T-helper 17 cell (primary cell): ENCODE data around the gene SHISA7. TPM values are rescaled to one million over a fixed set of nuclear protein-coding genes. Genes with fewer than 3 reads are reported as not detected.

Experiments
- ATAC-seq: fragments of 150-1000 bp; cut with Tn5 transposase; 2 replicates; pipeline ENCODE4 v1.10.0; 2021; ENCODE audit warnings: mild to moderate bottlenecking, moderate library complexity
- DNase-seq, 3 donors: peaks; one replicate each; pipeline versions ENCODE4 v3.0.0 to v3.0.0-alpha.2; 2020 to 2021
- H3K9me3 ChIP-seq: one replicate; pipeline ENCODE4 v1.7.0; 2013; ENCODE audit warnings: low read length, mild to moderate bottlenecking; ENCODE audit not compliant: control insufficient read depth, poor library complexity, severe bottlenecking
- H3K27ac Mint-ChIP-seq: one replicate; pipeline ENCODE4 v1.8.0; 2022; ENCODE audit warnings: mild to moderate bottlenecking, moderate library complexity, mixed read lengths
- H3K27me3 Mint-ChIP-seq: one replicate; pipeline ENCODE4 v1.8.0; 2022; ENCODE audit warnings: mixed read lengths
- H3K36me3 Mint-ChIP-seq: one replicate; pipeline ENCODE4 v1.8.0; 2022; ENCODE audit warnings: low read depth, mixed read lengths
- H3K4me1 Mint-ChIP-seq: one replicate; pipeline ENCODE4 v1.8.0; 2022; ENCODE audit warnings: mild to moderate bottlenecking, mixed read lengths
- H3K4me3 Mint-ChIP-seq: one replicate; pipeline ENCODE4 v1.8.0; 2022; ENCODE audit warnings: mild to moderate bottlenecking, moderate library complexity, mixed read lengths
- total RNA-seq, 4 donors: library from RNA in 2 of 4; stranded (reverse) in 2 of 4; gene quantifications; one replicate each; pipeline ENCODE4 v1.2.3 and lab custom pipeline; 2022 to 2026

The SHISA7 gene
- total RNA-seq = not detected
- total RNA-seq (lab: John Stamatoyannopoulos, UW) = 0 reads per million in 2 donors

GRCh38 chr19:55443045-55443823 is at the start of gene SHISA7:
Gene SHISA7 (minus strand): TSS chr19:55443300. CDS start chr19:55442863, 437 bp downstream.
- no peak for DNase-seq

GRCh38 chr19:55492362-55492944 is 49.4 kb upstream of the SHISA7 start:
- Mint-ChIP-seq H3K36me3 (no peaks in the 10 kb centered on the region), H3K4me3 (no peak overlapping the region), H3K27me3 (peaks cover 16% of the 10 kb centered on the region), H3K4me1 (peaks cover 2% of the 10 kb centered on the region), H3K27ac (no peak overlapping the region)
- DNase-seq (no peak), ATAC-seq (no peak)
- H3K9me3 ChIP-seq = no peaks in the 10 kb centered on the region

More at GRCh38 chr19:55443045-55443823, at the start of gene SHISA7:
- H3K4me1 Mint-ChIP-seq = peaks cover 19% of the 10 kb centered on the region
- ATAC-seq = no peak
- H3K27me3 Mint-ChIP-seq = peaks cover 58% of the 10 kb centered on the region
- peak within 1 kb of the TSS; percentile 68 for H3K4me3 Mint-ChIP-seq
- no peaks in the 10 kb centered on the region for H3K9me3 ChIP-seq
- H3K27ac Mint-ChIP-seq = no peak within 1 kb of the TSS
- H3K36me3 Mint-ChIP-seq = peaks cover 9% of the 10 kb centered on the region

GRCh38 chr19:55491546-55492360 is 48.7 kb upstream of the SHISA7 start:
- no peaks in the 10 kb centered on the region for H3K9me3 ChIP-seq
- Mint-ChIP-seq H3K36me3 (no peaks in the 10 kb centered on the region), H3K4me3 (no peak overlapping the region), H3K27me3 (peaks cover 16% of the 10 kb centered on the region), H3K27ac (no peak overlapping the region), H3K4me1 (peaks cover 2% of the 10 kb centered on the region)
- DNase-seq (no peak), ATAC-seq (no peak)

- Mint-ChIP-seq H3K36me3 (no peaks in the 10 kb centered on the region), H3K4me1 (peaks cover 5% of the 10 kb centered on the region), H3K27me3 (peaks cover 16% of the 10 kb centered on the region), H3K27ac (no peak overlapping the region), H3K4me3 (no peak overlapping the region)
- H3K9me3 ChIP-seq = no peaks in the 10 kb centered on the region
- no peak for DNase-seq
- no peak for ATAC-seq
Measured at GRCh38 chr19:55490478-55491432, 47.7 kb upstream of the SHISA7 start.

- no peak for DNase-seq
- ATAC-seq = no peak
- Mint-ChIP-seq H3K27ac (no peak overlapping the region), H3K4me1 (peaks cover 5% of the 10 kb centered on the region), H3K36me3 (no peaks in the 10 kb centered on the region), H3K4me3 (no peak overlapping the region), H3K27me3 (peaks cover 16% of the 10 kb centered on the region)
- H3K9me3 ChIP-seq = no peaks in the 10 kb centered on the region
Measured at GRCh38 chr19:55489711-55490477, 46.8 kb upstream of the SHISA7 start.

DNA sequence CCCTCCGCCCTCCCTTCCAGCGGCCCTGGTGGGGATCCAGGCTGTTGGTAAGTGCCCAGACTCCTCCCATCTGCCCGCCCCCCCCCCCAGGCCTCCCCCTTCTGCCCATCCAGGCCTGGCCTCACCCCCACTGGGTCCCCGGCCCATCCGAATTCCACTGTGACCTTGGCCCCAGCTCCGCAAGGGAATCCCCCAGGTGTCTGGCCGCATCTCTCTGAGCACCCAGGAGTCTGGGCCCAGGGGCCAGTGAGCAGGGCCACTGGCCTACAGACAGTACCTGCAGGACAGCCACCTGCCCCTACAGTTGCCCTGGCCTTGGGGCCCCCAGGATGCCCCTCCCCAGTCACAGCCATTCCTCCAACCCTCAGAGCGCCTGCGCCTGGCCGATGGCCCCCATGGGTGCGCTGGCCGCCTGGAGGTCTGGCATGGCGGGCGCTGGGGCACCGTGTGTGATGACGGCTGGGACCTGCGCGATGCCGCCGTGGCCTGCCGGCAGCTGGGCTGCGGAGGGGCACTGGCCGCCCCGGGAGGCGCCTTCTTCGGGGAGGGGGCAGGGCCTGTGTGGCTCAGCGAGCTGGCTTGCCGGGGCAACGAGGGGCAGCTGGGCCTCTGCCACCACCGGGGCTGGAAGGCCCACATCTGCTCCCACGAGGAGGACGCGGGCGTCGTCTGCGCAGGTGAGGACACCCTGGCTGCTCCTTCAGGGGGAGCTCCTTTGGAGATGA is 46.0 kb upstream of the SHISA7 start:
- Mint-ChIP-seq H3K27me3 (peaks cover 16% of the 10 kb centered on the region), H3K36me3 (no peaks in the 10 kb centered on the region), H3K4me1 (peaks cover 5% of the 10 kb centered on the region), H3K27ac (no peak overlapping the region), H3K4me3 (no peak overlapping the region)
- no peaks in the 10 kb centered on the region for H3K9me3 ChIP-seq
- ATAC-seq = no peak
- DNase-seq = no peak

GRCh38 chr19:55487924-55488687 is 45.0 kb upstream of the SHISA7 start, which contains the start of gene SSC5D:
Gene SSC5D (plus strand): TSS chr19:55488436. CDS start chr19:55488590, 154 bp downstream.
- peaks cover 5% of the 10 kb centered on the region for H3K4me1 Mint-ChIP-seq
- no peaks in the 10 kb centered on the region for H3K9me3 ChIP-seq
- H3K27me3 Mint-ChIP-seq = peaks cover 15% of the 10 kb centered on the region
- DNase-seq (no peak), ATAC-seq (no peak)
- peak within 1 kb of the TSS; percentile 51 for H3K27ac Mint-ChIP-seq
- H3K4me3 Mint-ChIP-seq = peak within 1 kb of the TSS; percentile 36
- no peaks in the 10 kb centered on the region for H3K36me3 Mint-ChIP-seq

DNA sequence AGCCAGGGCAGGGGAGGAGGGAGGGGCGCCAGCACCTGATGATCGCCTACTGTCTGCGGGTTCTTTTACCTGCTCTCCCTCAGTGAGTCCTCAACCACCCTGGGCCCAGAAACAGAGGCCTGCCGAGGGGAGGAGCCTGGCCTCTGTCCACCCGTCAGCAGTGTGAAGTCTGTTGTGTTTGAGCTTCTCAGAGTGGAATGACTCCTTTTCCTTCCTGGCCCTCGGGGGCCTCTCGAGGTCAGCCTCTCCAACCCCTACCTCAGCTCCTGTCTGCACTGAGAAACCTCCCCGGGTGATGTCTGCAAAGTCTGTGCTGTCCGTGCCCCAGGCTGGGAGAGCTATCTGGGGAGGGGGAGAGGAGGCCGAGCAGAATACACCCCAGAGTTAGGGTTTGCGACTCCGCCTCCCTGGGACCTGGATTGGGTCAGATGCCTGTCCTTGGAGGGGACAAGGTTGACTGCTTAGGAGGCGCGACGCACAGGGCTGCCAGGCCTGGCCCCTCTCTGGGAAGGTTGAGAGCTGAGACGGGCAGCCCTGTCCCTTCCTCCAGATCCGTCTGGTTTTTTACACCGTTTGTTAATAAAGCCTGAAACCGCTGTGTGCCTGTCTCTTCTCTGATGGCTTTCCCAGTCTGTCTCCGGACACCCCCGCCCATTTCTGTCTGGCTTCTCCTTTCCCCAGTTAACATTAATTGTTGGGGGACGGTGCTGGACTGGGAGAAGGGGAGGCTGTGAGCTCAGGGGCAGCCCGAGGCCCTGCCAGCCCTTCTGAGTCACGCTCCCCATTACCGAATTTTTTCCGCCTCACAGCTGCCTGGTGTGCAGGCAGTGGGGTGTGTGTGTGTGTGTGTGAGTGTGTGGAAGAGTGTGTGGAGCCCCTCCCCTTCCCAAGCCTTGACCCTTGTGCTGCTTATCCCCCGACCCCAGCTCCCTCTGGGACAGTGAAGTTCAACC is 44.1 kb upstream of the SHISA7 start:
- Mint-ChIP-seq H3K4me3 (peak overlapping the region; percentile 36), H3K27me3 (peaks cover 8% of the 10 kb centered on the region), H3K36me3 (no peaks in the 10 kb centered on the region), H3K4me1 (peaks cover 5% of the 10 kb centered on the region), H3K27ac (peak overlapping the region; percentile 51)
- no peak for DNase-seq
- peak; percentile 25 for ATAC-seq
- no peaks in the 10 kb centered on the region for H3K9me3 ChIP-seq

DNA sequence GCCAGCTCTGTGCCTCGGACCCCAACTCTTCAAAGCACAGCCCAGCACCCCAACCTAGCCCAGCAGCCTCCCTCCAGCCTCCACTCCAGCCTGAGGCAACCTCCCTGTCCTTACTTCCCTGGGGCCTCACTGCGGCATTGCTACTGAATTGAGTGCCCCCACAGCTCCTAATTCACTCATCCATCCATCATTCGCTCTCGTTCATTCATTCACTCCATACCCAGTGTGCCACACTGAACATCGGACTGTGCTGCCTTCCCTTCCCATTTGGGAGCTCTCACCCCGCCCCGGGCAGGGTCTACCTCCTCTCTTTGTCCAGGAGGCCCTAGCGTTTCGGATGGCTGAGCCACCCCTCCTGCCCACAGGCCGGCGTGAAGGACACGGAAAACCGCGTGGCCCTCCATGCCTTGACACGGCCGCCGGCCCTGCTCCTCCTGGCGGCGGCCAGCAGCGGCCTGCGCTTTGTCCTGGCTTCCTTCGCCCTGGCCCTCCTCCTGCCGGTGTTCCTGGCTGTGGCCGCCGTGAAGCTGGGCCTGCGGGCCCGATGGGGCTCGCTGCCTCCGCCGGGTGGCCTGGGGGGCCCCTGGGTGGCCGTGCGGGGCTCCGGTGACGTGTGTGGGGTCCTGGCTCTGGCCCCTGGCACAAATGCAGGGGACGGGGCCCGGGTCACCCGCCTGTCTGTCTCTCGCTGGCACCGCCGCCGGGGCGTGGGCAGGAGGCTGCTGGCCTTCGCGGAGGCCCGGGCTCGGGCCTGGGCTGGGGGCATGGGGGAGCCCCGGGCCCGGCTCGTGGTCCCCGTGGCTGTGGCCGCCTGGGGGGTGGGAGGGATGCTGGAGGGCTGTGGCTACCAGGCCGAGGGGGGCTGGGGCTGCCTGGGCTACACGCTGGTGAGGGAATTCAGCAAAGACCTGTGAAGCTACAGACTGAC is 43.2 kb upstream of the SHISA7 start:
- no peaks in the 10 kb centered on the region for H3K36me3 Mint-ChIP-seq
- no peaks in the 10 kb centered on the region for H3K27me3 Mint-ChIP-seq
- ATAC-seq (no peak), DNase-seq (no peak)
- H3K4me3 Mint-ChIP-seq = peak overlapping the region; percentile 82
- H3K9me3 ChIP-seq = no peaks in the 10 kb centered on the region
- peak overlapping the region; percentile 89 for H3K27ac Mint-ChIP-seq
- H3K4me1 Mint-ChIP-seq = peaks cover 3% of the 10 kb centered on the region
